KBM-7 (cell line): ENCODE results near the gene CNDP1.
"Not testable (repeated sequence)": the region's sequence is repeated elsewhere in the genome, so short reads cannot be mapped to it uniquely, and the experiment has no call there.

Experiments
- DNase-seq: peaks from one replicate; pipeline ENCODE4 v3.0.0-alpha.2; 2015
- in situ Hi-C: fragments of 300-500 bp; cut with MboI; formaldehyde crosslinking; loops from 2 replicates; pipeline ENCODE4 v1.14.3; 2020; ENCODE audit warnings: low sequenced_read_pairs, low pct_unique_long_range_greater_than_20kb, mixed read lengths

Gene CNDP1

DNA sequence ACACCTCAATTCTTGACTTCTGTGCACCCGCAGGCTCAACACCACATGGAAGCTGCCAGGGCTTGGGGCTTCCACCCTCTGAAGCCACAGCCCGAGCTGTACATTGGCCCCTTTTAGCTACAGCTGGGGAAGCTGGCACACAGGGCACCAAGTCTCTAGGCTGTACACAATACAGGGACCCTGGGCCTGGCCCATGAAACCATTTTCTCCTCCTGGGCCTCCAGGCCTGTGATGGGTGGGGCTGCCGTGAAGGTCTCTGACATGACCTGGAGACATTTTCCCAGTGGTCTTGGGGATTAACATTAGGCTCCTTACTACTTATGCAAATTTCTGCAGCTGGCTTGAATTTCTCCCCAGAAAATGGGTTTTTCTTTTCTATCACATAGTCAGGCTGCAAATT is 31.7 kb downstream of the CNDP1 start:
- in situ Hi-C loops, result not testable (repeated sequence)

GRCh38 chr18:74567822-74568221 is 33.5 kb downstream of the CNDP1 start:
- in situ Hi-C loops, result no loop called here

More for the DNA sequence above, 31.7 kb downstream of the CNDP1 start:
- DNase-seq, result not testable (repeated sequence)

GRCh38 chr18:74569401-74569800 is 35.1 kb downstream of the CNDP1 start:
- no peak for DNase-seq
- in situ Hi-C loops, result no loop called here

More at GRCh38 chr18:74567822-74568221, 33.5 kb downstream of the CNDP1 start:
- peak; percentile 36 for DNase-seq

- in situ Hi-C loops, result no loop called here
- DNase-seq, result no peak
Observed at GRCh38 chr18:74570266-74570665, 36.0 kb downstream of the CNDP1 start.

DNA sequence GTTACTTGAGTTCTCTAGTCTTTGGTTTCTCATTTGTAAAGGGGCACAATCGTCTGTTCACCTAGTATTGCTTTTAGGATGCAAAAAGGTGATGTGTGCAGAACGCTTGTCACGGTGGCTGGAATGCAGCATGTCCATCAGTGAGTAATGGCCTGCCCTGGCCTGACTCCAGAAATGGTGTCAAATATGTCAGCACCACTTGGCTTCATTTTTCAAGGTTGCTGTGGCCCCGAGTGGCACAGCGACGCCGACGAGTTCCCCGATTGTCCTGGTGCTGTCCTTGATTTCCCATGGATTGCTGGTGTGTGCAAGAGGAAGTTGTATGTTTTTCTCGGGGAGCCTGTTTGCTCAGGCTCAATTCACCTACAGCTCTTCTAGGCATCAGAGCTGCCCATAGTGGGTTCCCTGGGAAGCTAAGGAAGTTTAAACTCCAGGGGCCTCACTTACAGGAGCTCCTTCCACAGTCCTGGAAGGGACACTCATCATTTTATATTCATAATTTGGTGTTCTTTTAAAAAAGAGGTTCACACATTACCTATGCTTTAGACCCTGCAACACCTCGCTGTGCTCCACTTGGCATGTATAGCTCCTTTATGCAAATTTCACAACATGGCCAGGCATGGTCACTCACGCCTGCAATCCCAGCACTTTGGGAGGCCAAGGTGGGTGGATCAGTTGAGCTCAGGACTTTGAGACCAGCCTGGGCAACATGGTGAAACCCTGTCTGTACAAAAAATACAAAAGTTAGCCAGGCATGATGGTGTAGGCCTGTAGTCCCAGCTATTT is 37.8 kb downstream of the CNDP1 start:
- in situ Hi-C loops, result no loop called here
- DNase-seq, result no peak

DNA sequence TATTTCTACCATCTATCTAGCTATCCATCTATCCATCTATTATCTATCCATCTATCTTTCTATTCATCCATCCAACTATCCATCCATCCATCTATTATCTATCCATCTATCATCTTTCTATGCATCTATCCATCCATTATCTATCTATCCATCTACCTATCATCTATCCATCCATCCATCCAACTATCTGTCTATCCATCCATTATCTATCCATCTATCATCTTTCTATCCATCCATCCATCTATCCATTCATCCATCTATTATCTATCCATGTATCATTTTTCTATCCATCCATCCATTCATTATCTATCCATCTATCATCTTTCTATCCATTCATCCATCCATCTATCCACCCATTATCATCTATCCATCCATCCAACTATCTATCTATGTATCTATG is 38.8 kb downstream of the CNDP1 start:
- DNase-seq, result no peak
- in situ Hi-C loops, result no loop called here

GRCh38 chr18:74574916-74575315 is 40.6 kb downstream of the CNDP1 start:
- DNase-seq, result no peak
- in situ Hi-C loops, result no loop called here

DNA sequence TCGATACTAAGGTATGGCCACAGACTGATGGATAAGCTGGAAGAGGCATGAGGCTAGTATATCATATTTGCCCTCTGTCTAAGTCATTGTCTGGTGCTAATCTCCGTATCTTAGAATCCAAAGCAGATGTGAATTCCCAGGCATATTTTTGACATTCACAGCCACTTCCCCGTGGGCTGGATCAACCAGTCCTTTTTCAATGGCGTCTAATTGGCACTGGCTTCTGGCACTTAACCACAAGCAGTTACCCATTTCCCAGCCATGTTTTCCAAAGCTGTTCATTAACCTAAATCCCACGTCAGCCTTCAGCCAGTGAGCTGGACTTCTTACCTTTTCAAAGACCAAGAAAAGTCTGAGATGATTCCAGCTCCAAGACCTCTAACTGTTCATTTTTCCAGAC is 42.7 kb downstream of the CNDP1 start:
- no peak for DNase-seq
- in situ Hi-C loops, result no loop called here

DNA sequence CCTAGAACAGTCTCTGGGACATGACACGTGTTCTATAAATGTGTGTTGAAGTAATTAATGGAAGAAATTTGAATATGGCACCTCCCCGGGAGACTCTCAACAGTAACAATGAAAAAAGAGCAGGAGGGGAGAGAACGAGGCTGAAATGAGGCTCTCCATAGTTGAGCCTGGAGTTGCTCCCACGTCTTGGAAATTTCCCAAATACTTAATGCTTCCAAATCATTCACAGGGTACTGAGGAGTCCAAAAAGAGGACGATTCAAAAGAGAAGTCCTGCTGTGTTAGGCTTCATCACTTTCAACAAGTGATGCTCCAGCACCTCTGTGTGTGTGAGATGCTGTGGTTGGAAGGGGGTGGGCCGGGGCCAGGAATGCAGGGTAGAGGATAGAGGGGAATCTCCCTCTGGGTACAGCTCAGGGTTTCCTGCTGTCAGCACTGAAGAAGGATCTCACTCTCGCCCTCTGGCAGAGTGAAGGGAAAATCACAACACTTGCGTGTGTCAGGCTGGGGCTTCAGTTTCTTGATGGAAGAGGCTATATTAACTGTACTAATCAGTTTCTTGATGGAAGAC is 45.3 kb downstream of the CNDP1 start:
- DNase-seq, result no peak
- in situ Hi-C loops, result no loop called here

DNA sequence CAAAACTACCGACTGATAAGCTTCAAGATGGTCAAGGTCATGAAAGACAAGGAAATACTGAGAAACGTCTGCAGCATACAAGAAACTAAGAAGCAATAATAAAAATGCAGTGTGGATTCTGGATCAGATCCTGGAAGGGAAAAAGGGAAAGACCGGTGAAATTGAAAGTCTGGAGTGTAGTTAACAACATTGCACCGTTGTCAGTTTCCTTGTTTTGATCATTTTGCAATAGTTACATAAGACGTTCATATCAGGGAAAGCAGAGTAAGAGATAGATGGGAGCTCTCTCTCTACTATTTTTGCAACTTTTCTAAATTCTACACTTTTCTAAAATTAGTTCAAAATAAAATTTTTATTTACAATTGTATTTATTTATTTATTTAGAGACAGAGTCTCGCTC is 48.3 kb downstream of the CNDP1 start:
- in situ Hi-C loops, result no loop called here
- DNase-seq, result no peak

DNA sequence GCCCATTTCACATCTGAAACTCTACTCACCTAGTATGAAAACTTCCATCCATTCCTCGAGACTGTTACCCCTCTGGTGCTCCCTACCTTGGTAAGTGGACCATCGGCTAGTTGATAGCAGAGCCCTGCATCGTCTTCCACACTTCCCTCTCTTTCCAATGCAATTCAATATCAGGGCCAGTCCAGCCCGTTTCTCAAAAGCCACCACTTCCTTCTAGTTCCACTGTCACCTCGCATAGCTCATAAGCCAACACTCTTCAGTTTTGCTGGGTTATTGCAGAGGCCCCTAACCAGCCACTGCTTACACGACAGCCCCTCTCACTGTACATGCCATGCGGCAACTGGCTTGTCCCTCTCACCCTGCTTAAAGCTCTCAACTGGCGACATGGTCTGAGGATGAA is 53.1 kb downstream of the CNDP1 start:
- in situ Hi-C loops, result no loop called here
- DNase-seq, result no peak

DNA sequence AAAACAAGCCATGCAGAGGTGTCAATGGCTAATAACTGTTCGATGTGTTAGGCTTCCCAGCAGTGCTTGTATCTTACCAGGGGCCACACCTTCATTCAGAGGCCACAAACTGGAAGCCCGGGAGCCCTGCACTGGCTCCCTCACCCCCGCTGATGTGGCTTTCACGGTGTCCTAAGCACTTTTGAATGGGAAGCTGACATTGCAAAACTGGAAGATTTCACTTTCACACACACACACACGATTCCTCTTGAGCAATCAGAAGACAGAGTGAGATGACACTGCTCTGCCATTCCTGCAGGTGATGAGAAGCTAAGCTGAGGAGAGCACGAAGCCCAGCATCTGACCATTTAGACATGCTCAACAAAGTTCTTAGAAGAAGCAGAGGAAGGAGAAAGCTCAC is 54.7 kb downstream of the CNDP1 start:
- DNase-seq, result no peak

GRCh38 chr18:74589811-74590210 is 55.5 kb downstream of the CNDP1 start:
- in situ Hi-C loops, result no loop called here

More for the DNA sequence above, 54.7 kb downstream of the CNDP1 start:
- in situ Hi-C loops, result no loop called here

GRCh38 chr18:74590671-74591070 is 56.4 kb downstream of the CNDP1 start:
- no peak for DNase-seq
- in situ Hi-C loops, result no loop called here

More at GRCh38 chr18:74589811-74590210, 55.5 kb downstream of the CNDP1 start:
- no peak for DNase-seq

DNA sequence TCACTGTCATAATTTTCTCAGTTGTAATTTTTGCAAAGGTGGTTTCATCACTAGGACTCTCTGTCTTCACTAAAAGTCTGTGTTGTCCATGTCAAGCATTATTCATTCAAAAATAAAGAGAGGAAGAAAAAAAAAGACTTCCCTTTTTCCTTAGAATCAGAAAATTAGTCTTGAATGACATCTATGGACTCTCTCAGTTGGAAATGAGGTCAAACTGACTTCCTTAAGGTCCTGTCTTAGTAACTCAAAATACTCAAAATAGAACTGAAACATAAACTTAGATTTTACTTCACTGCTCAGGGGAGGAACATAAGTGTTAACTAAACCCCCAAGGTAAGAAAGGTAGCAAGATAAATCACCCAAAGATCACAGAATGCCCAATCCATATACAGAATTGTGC is 61.1 kb downstream of the CNDP1 start:
- DNase-seq, result peak; percentile 19
- in situ Hi-C loops, result no loop called here

DNA sequence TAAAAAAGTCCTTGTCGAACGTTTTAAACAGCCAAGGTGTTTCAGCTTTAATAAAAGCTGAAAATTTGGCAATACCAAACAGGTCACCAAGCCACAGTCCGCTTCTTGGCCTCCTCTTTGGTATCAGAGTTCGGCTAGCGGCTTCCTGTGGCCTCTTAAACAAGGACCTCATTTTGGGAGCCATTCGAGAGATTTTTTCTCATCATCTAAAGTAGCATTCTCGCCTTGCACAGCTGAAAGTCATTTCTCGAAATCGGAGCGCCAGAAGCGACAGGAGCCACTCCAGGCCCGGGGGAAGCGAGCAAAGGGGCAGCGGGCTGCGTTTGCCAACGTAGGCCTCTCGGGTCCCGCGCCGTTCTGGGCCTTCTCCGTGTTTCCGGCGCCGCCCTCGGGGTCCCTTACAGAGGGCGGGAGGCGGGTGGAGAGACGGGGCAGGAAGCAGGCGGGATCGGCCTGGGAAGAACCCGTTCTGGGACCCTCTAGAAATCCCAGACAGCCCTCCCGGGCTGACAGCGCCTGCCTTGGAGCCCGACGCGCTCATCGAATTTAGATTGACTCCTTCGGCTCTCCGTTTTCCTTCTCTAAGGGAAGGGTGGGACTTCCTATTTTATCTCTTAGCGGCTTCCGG is 62.8 kb downstream of the CNDP1 start:
- DNase-seq, result peak; percentile 87
- in situ Hi-C loops, result no loop called here

- in situ Hi-C loops, result no loop called here
- peak; percentile 89 for DNase-seq
Observed at GRCh38 chr18:74597662-74598349, 63.5 kb downstream of the CNDP1 start, which contains the start of gene ZNF407. ZNF407 (plus strand) TSS chr18:74597870; CDS start chr18:74631020, 33,150 bp downstream.

GRCh38 chr18:74598350-74599001 is 64.2 kb downstream of the CNDP1 start:
- peak; percentile 71 for DNase-seq
- in situ Hi-C loops, result no loop called here

DNA sequence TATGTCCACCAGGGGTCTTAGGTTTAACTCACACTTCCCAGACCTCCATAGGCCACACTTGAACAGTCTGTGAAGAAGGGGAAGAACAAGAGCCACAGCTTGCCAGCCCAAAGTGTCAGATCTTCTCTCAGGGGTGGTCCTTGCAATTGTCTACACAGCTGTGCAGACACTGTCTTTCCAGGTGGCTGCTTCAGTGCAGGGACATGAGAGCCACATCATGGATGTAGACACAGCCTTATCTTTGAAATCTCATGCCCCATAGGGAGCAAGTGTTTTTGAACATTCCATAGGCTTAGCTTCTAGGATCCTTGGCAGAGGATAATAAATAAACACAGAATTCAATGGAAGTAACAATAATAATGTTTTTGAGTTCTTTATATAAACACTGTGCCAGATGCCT is 70.1 kb downstream of the CNDP1 start:
- no peak for DNase-seq
- in situ Hi-C loops, result no loop called here
